HG02588 (cell line): ENCODE data around the gene NRXN3.

ENCODE experiments used
- ATAC-seq: cut with Tn5 transposase; IDR thresholded peaks from one replicate; pipeline ENCODE4 v1.9.1; 2021; ENCODE audit warnings: mild to moderate bottlenecking, moderate library complexity; ENCODE audit not compliant: unreplicated experiment

The NRXN3 gene

DNA sequence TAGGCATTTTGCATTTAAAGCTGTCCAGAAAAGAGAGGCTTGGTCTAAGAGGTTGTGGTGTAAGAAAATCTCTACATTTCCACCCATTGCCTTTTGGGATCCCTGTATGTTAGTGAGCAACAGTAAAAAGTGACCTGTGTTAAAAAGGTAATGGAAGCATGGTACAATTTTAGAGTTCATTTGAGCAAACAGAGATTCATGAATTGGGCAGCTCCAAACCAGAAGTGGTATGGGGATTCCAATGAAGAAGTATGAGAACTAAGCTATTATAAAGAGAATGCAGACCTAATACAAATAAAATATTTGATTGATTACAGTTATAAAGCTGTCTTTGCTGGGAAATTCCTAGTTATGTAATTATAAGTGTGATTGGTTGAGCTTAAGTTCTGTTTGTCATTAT is 1134.1 kb downstream of the NRXN3 start:
- no peak for ATAC-seq

DNA sequence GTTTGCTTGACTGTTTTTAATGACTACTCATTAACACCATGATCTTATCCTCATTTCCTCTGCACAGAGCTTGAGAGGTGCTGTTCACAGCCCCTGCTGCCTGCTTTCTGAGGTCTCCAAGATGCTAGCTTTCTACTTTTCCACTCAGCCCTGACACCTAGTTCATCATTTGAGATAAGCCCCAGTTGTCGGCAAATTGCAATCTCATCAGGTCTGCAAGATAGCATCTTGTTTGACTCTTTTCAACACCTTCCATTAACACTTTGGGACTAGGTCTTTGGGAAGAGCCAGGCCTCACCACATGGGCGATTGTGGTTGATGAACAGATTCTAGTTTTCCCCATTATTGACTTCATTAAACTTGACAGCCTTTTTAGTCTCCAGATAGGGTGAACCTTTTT is 1136.4 kb downstream of the NRXN3 start:
- ATAC-seq, result no peak

DNA sequence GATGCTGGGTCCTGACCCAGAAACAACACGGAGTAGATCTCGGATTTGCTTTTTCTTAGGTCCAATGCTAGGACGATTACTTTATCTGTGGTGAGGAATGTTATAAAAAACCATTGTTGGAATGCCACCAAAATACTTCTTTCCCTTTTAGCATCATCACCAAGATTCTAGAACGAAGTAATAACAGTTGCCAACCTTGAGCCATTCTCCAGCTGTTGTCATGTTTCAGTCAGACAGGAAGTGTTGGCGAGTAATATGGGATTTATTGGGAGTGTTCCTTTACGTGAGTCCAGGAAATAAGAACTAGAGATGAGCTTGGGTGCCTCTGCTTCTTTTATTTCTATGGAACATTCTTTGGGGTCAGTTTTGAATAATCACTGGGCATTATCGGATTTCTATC is 1148.2 kb downstream of the NRXN3 start:
- no peak for ATAC-seq

DNA sequence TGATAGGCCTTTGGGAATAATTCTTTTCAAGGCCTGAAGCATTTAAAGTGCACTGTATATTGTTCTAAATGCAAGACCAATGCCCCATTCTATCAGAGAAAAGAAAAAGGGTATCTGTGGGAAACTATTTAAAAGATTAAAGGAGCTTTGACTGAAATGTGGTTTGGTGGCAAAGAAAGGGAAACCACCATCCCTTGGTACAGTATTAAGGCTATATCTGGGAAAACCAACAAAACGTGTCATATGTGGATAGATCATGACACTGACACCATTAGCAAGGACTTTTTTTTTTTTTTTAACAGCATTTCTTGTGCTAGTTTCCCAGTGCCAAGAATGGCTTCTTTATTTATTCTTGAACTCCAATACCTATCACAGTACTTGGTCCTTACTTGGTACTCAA is 1150.4 kb downstream of the NRXN3 start:
- no peak for ATAC-seq

DNA sequence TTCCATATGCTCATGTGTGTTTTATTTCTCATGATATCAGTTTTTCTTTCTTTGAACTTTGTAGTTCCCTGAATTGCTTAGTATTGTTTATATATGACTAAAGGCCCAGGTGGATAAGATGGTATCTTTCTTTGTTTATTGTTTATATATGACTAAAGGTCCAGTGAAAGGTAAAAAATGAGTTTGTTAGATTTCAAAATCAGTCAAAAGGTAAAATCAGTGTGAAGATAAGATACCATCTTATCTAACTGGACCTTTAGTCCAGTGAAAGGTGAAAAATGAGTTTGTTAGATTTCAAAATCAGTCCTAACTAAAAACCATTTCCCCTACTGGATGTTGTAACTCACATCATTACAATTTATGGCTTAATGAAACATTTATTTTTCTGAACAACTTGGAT is 1150.9 kb downstream of the NRXN3 start:
- ATAC-seq, result no peak

DNA sequence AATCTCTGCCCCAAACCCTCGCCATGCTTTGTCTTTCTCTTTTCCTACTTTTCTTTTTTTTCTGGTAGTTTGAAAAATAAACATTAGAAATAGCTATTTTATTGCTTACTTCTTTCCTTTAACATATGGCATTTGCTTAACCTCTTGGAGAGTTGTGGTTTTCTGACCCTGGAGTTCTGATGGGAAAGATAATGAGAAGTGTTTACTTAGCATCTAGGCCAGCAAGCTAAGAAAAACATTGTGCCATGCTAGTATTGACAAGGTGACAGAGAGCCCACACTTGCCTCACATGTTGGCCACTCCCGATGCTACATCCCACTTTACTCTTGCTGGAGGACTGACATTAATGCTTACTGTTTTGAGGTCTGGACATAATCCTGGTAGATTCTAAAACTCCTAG is 1154.9 kb downstream of the NRXN3 start:
- no peak for ATAC-seq

DNA sequence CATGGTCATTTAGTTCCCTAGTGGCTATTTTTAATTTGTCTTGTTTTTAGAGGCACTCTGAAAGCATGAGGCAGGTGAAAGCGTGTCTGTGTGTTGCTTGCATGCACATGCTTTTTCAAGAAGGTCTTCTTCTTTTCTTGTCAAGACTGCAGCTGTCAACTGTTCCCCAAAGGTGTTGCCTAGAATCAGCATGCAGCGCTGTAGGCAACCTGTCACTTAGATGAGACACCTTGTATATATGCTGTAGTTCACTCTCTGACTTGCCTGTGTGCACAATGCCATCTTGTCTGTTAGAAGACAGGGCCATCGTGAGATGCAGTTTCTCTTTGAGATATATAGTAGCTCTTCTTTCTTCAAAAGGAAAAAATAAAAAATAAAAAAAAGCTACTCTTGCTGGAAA is 1155.4 kb downstream of the NRXN3 start:
- ATAC-seq, result no peak

DNA sequence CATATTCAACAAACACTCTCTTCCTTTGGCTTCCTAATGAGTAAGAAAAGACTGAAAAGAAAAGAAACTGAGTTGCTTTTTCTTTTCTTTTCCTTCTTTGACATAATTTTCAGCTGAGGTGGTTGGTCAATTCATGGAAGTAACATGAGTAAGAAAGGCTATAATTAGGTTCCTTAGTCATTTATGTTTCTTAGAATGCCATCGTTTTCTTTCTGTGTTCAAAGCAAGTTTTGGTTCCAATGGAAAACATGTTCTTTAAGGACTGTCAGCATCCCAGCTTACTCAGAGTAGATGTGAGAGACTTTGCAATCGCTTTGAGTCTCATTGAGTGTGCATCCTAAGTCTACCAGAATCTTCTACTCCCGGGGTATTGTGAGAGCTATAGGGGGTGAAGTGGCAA is 1158.7 kb downstream of the NRXN3 start:
- ATAC-seq, result no peak

DNA sequence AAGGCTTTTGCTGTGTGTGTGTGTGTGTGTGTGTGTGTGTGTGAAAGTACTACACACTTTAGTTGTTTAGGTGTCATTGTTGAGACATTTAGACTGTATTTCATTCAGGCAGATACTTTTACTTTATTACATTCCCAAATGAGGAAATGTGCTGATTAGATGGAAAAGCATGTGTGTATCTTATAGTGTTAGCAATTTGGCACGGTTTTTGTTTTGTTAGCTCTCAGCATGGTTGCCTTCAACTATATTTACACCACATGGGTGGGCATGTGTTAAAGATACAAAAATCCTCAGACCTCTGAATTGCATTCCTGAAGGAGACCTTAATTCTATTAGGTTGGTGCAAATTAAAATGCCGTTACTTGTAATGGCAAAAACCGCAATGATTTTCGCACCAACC is 1161.7 kb downstream of the NRXN3 start:
- ATAC-seq, result no peak

DNA sequence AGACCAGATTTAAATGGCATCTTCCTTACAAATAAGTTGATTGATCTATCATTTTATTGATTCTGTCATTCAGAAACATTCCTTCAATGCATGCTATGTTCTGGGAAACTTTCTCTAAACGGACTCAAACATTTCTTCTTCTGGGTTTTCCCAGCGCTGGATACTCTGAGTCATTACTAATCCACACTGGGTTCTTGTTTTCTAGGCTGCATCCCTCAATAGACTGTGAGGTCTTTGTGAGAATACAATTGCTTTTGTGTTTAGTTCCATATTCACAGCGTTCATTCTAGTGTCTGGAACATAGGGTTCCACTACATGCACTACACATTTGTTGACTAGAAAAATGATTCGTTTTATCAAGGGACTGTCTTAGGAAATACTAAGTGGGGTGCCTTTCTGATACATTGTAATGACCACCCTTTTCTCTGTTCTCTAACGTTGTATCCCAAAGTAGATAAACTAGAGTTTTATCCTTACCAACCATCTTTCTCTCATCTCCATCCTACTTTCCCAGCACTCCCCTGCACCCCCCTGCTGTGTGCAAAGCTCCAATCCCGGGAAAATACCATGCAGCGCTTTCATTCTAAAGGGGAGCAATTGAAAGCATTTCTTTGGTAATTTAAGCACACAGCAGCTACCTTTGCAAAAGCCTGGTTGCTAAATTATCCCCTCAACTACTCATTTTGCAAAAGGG is 1162.5 kb downstream of the NRXN3 start:
- no peak for ATAC-seq

DNA sequence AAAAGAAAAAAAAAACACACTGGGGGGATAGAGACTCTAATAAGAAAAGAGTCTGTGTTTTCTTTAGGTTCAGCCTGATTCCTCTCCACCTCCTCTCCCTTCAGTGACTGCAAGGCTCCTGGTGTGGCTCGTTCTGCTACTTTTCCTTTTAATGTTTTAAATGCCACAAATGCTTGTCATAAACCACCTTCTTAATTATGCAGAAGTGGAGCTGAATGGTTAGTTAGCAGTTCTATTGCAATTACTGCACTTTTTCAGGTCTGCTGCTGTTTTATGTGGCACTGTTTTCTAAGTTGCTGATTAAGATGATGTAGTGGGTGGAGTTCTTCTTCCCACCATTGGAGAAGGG is 1163.0 kb downstream of the NRXN3 start:
- ATAC-seq, result no peak

DNA sequence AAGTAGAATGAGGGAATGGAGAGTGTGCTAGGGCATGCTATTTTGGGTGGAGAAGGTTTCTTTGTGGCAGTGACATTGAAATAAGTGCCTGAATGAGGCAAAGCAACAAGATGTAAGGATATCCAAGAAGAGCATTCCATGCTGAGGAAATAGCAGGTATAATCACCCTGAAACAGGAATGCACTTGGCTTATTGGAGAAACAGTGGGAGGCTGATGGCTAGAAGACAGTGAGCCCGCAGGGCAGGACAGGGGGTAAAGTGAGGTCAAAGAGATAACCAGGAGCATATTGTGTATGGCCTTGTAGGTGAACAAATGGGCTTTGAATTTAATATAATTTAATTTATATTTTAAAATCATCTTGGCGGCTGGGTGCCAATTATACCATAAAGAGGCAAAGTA is 1164.1 kb downstream of the NRXN3 start:
- no peak for ATAC-seq

DNA sequence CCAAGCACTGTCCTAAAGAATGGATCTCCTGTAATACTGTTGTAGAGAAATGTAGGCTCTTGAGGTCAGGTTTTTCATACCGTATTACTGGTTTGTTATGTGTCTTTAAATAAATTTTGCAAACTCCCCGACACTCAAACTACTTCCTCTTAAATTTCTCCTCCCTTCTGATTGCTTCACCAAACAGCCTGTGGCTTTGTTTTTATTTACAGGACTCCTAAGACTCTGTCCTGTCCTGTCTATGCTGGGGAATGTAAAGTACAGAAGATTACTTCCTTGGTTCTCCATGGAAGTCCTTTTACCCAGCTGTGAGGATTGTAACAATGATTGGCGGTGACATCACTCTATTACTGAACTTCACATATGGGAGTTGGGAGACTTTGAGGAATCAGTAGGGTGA is 1167.6 kb downstream of the NRXN3 start:
- ATAC-seq, result no peak

DNA sequence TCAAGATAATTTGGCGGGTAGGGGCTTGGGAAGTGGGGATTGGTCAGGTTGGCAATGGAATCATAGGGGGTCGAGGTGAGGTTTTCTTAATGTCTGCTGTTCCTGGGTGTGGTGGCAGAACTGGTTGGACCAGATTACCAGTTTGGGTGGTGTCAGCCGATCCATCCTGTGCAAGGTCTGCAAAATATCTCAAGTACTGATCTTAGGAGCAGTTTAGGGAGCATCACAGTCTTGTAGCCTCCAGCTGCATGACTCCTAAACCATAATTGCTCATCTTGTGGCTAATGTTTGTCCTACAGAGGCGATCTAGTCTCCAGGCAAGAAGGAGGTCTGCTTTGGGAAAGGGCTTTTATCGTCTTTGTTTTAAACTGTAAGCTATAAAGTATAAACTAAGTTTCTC is 1172.8 kb downstream of the NRXN3 start:
- no peak for ATAC-seq

DNA sequence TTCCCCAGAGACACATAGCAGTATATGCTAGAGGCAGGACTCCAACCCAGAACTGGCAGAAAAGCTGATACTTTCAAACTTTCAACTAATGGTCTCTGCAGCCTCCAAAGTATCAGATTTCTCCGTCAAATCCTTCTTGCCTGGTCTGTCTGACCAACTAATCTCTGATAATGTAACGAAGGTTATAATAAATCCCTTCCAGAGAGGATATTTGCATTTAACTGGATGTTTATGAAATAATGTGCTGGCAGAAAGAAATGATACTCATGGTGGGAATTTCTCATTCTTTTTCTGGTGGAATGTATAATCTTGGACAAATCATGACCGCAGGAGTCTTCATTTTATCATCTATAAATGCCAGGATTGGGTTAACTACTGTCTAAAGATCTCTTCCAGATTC is 1180.8 kb downstream of the NRXN3 start:
- no peak for ATAC-seq

DNA sequence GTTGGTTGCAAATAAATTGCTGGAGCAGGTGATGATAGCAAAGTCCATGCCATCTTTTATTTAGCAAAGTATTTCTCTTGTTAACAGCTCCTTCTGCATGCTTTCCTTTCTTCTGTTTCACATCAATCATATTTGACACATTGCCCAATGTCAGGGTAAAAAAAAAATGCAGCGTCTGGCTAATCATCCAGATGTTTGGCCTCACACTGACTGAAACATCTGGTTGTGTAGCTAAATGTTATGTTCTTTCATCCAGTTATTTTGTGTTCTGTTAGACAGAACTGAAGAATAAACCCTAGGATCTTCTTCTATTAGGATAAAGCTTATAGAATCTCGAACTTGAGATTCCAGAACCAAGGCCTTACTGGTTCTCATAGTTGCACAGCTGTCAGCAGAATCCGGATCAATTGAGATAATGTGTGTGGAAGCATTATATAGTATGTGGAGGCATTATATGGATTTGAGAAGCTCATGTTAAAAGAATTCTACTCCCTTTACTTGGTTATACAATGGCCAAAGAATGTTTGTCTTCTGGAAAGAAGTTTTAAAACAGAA is 1182.0 kb downstream of the NRXN3 start:
- ATAC-seq, result no peak

DNA sequence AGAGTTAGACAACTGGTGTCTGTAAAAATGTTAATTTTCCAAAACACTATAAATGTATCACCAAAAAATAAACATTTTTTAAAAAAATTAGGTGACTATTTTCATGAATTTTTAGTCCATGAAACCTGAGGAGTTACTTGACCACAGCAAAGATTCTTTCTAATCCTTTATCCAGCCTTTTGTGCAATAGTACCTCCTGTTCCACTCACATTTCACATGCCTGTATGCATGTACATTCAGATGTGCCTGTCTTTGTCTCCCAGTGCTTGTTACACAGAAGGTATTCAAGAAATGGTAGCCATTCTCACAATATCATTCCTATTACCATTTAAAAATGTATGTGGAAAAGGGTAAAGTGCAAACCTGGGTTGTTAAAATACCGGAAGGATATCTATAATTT is 1184.2 kb downstream of the NRXN3 start:
- ATAC-seq, result no peak

DNA sequence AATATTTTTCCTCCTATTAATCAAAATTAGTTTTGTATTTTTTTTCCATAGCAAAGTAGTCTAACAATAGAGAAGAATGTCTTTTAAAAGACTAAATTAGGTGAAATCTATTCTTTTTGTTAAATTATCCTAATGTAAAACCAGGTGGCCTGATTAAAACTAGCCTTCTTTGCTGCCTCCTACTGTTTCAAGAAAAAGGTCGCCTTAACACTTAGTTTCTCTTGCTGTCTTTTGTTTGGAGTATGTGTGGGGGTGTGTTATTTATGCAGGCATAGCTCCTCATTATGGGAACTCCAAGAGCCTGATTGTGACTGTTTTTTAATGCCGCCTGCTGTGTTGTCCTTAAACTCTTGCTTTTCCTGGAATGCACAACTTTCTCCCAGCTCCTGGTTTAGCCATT is 1185.9 kb downstream of the NRXN3 start:
- ATAC-seq, result no peak

DNA sequence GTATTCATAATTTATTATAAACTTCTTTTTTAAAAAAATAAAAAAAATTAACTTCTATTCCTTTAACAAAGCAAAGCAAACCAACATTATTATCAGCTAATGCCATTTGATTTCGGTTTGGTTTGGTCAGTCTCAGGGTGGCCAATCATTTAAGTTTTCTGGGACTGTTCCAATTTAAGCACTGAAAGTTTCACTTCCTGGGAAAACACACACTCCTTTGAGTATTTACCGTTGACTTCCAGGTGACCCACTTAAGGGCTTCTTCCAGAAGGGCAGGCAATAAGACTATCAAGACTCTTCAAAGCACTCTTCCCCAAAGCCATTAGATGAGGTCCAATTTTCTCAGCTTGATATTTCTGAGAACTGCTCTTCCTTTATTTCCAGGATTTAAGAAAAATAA is 1187.1 kb downstream of the NRXN3 start:
- no peak for ATAC-seq

DNA sequence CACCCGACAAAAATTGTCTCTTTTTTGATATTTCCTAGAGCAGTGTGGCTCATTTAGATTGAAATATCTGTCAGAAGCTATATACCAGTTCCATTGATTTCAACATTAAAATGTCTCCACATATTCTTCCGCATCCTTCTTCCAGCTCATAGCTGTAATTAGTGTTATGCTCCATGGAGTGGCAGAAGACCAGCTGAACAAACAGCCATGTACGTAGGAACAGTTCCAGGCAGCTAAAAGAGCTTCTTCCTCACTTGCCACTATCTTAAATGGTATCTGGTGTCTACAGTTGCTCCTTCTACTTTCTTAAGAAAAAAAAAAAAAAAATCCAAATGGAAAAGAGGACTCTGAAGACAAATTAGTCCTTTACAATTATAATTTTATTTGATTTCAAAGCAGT is 1193.1 kb downstream of the NRXN3 start:
- ATAC-seq, result no peak

DNA sequence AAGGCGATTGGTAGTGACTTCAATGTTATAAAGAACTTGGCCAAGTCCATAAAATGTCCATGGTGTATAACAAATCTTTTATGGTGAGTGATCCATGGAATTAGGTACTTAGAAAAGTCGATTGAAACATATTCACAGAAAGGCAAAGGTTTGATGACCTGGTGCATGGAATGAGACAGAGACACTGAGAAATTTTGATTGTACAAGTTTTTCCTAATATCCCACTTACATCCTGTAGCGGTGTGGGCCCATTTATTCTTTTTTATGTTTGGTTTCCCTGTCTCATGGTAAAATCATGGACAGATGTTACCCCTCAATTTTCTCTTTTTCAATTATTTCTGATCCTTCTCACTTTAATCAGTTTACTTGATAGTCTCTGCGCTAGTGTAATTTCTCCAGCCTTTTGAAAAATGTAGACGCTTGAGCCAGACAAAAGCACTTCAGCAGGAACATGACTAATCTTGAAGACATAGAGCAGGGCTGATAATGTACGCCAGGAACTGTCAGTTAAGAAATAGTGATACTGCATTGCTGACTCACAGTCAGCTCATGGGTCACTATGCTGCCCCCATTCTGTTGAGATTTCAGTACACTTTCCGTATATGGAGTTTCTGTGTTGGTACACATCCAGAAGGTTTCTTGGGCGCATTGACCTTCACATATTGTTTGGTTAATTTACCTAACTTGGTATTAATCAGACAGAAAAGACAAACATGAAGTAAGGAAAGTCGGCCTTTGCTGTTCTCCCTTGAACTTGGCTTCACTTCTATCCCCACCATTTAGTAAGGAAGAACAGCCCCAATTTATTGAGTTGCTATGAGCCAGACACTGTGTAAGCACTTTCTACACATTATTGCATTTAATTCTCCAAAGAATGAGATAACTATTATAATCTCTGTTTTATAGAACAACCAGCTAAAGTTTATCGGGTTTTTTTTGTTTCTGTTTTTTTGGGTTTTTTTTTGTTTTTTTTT is 1199.5 kb downstream of the NRXN3 start:
- no peak for ATAC-seq

DNA sequence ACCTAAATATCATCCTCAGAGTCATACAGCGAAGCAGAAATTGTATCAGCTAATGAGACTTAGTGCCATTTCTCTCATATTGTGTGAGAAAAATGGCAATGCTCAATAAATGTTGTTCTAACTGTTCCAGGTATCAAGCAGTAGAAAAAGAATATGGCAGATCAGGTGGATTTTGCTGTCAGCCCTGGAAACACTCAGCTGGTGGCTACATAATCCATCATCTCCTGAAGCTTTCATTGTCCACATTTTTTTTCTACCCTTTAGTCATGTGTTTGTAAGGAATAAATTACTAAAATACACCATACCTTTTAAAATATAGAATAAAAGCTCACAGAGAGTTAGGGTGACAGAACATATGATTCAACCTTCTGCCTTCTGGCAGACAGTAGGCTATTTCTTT is 1200.8 kb downstream of the NRXN3 start:
- no peak for ATAC-seq
